Prostate gland (tissue), 2 donors: ENCODE data around the gene NHLRC2. TPM values are rescaled to one million over a fixed set of nuclear protein-coding genes. Genes with fewer than 3 reads are reported as not detected.

Experiments used
- DNase-seq: peaks from one replicate; pipeline ENCODE4 v3.0.0-alpha.2; 2019; ENCODE audit warnings: low spot score
- H3K27ac ChIP-seq, 2 donors: fragments of 200-600 bp; sonication (generic); 2 replicates each; pipeline ENCODE4 v1.5.1; 2017 to 2019
- H3K27me3 ChIP-seq: fragments of 200-600 bp; sonication (generic); replicated peaks from 2 replicates; pipeline ENCODE4 v1.5.1; 2019; ENCODE audit not compliant: insufficient read depth
- H3K36me3 ChIP-seq, 2 donors: fragments of 200-600 bp; sonication (generic); 1 replicate in 1 of 2; 2 replicates in 1 of 2; pipeline versions ENCODE4 v1.5.1 to v1.8.1; 2017 to 2019
- H3K4me1 ChIP-seq: fragments of 200-600 bp; sonication (generic); replicated peaks from 2 replicates; pipeline ENCODE4 v1.5.1; 2019
- H3K4me3 ChIP-seq, 2 donors: fragments of 200-600 bp; sonication (generic); 2 replicates each; pipeline ENCODE4 v1.5.1; 2017 to 2019
- H3K9me3 ChIP-seq: fragments of 200-600 bp; sonication (generic); 2 replicates; pipeline ENCODE4 v1.5.1; 2017
- POLR2A ChIP-seq: fragments of 450-650 bp; IDR thresholded peaks from one replicate; pipeline ENCODE4 v1.6.1; 2016; ENCODE audit warnings: antibody characterized with exemption, mild to moderate bottlenecking
- POLR2AphosphoS5 ChIP-seq: sonication (generic); formaldehyde crosslinking; IDR thresholded peaks from one replicate; pipeline ENCODE4 v1.6.1; 2017; ENCODE audit warnings: antibody characterized with exemption
- WGBS: methylation state at CpG from one replicate; pipeline ENCODE4 v1.1.5; 2018; 5-methylcytosine and 5-hydroxymethylcytosine counted together
- intact Hi-C: fragments of 100-400 bp; cut with DNase I; formaldehyde crosslinking; loops from one replicate; pipeline ENCODE4 v1.14.2; 2022
- total RNA-seq, 2 donors: library from RNA; depleted of rRNA; stranded (reverse); fragments of >200 nt; gene quantifications; one replicate each; pipeline ENCODE4 v1.1.0, GENCODE V29; 2016
- TF ChIP-seq, protein P1 (sequence below), 4 experiments: fragments of 200-600 bp in 2 of 4; fragments of 450-650 bp in 2 of 4; sonication (generic) in 2 of 4; IDR thresholded peaks; 1 replicate in 3 of 4; 2 replicates in 1 of 4; pipeline ENCODE4 v1.5.1; 2016 to 2019; ENCODE audit warnings: antibody characterized with exemption in 4 of 4, mild to moderate bottlenecking in 2 of 4, moderate library complexity in 2 of 4

The NHLRC2 gene
- total RNA-seq, 2 donors from 2014 or later, result 49.4 to 89.5 TPM

DNA sequence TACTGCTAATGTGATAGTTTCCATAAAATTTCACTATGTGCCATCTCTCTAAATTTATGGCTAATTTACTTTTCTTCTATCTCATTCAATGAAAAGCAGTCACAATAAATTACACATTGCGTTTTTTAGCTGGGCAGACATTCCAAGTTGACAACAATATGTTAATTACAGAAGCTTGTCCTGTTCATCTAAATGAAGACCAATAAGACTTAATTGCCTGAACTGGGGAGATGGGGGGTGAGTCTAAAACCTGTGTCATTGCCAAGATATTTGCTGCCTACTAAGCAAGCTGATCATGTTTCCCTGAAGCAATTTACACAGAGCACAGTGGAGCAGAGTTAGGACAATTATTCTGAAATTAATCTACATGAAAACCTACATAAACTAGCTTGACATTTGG, 99.9 kb downstream of the NHLRC2 start:
- peaks cover 13% of the 10 kb centered on the region for H3K4me1 ChIP-seq
- 61% methylated on average over 1 of the region's 1 CpG for WGBS
- intact Hi-C loops, result no loop called here
- no peak for DNase-seq
- H3K27ac ChIP-seq, result no peak overlapping the region
- TF ChIP-seq, protein P1, sequence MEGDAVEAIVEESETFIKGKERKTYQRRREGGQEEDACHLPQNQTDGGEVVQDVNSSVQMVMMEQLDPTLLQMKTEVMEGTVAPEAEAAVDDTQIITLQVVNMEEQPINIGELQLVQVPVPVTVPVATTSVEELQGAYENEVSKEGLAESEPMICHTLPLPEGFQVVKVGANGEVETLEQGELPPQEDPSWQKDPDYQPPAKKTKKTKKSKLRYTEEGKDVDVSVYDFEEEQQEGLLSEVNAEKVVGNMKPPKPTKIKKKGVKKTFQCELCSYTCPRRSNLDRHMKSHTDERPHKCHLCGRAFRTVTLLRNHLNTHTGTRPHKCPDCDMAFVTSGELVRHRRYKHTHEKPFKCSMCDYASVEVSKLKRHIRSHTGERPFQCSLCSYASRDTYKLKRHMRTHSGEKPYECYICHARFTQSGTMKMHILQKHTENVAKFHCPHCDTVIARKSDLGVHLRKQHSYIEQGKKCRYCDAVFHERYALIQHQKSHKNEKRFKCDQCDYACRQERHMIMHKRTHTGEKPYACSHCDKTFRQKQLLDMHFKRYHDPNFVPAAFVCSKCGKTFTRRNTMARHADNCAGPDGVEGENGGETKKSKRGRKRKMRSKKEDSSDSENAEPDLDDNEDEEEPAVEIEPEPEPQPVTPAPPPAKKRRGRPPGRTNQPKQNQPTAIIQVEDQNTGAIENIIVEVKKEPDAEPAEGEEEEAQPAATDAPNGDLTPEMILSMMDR (IDR thresholded peaks at IDR 0.05), result no peak
- TF ChIP-seq POLR2AphosphoS5, result no peak
- no peak for TF ChIP-seq POLR2A
- no peak overlapping the region for H3K4me3 ChIP-seq
- no peaks in the 10 kb centered on the region for H3K36me3 ChIP-seq
- H3K9me3 ChIP-seq, result no peaks in the 10 kb centered on the region
- no peaks in the 10 kb centered on the region for H3K27me3 ChIP-seq

DNA sequence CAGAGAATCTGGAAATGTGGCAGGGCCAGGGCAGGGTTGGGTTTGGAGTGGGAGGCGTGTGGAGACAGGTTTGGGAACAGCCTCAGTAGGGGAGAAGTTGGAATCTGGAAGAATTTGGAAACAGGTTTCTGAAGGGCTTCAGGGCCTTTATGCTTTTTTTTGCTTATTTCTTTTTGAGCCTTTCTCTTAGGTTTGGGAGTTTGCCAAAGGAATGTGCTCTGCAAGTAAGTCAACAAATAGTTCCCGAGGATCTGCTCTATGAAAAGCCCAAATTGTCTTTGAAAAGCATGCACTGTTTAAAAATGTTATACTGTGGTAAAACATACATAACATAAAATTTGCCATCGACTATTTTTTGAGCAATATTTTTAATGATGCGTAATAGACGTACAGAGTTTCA, 102.6 kb downstream of the NHLRC2 start:
- H3K4me3 ChIP-seq, result no peak overlapping the region
- H3K27ac ChIP-seq, result peak overlapping the region; percentile 87 to 96
- peak; percentile 44 for DNase-seq
- peaks cover 27% of the 10 kb centered on the region for H3K4me1 ChIP-seq
- no peaks in the 10 kb centered on the region for H3K27me3 ChIP-seq
- no peaks in the 10 kb centered on the region for H3K36me3 ChIP-seq
- H3K9me3 ChIP-seq, result no peaks in the 10 kb centered on the region
- peak; percentile 59 for TF ChIP-seq POLR2AphosphoS5
- TF ChIP-seq POLR2A, result no peak
- intact Hi-C loops, result loop anchor here (5.0 kb wide), 1 partner anchor 85 kb away; the partner anchor contains the start of gene ADRB1
- 26% methylated on average over 5 of the region's 5 CpGs for WGBS

DNA sequence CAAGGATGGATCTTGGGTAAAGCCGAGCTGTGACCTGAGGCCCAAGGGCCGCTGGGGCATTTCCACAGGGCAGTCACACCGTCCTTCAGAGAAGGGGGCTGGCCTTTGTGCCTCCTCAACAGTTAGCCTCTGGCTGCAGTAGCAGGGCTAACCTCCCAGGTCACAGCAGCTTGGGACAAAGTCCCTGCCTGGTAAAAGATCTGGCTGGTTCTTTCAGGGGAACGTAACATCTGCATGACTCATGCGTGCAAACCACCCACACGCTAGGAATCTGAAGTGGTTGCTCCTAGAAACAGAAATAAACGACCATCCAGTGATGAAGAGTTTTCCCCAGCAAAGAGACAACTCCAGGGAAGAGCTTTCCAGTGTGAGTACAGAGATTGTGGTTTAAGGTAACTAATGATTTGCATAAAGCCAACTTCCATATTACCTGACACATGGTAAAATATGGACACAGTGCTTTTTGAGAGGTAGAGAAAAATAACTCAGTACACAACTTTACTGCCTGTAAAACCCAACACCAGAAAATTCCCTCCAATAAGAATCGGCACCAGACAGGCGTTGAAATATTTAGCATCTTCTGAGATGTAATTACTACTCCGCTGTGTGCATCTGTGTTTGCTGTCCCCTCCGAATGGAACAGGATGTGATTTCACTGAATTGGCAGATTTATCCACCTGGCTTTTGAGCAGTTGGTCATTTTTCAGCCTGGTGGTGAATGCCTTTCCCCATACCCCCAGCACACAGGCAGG, 104.3 kb downstream of the NHLRC2 start:
- no peaks in the 10 kb centered on the region for H3K9me3 ChIP-seq
- no peaks in the 10 kb centered on the region for H3K36me3 ChIP-seq
- intact Hi-C loops, result loop anchor here (5.0 kb wide), 1 partner anchor 83 kb away; the partner anchor contains the start of gene ADRB1
- peak overlapping the region; percentile 87 to 96 for H3K27ac ChIP-seq
- TF ChIP-seq POLR2AphosphoS5 (peak; percentile 70), POLR2A (no peak)
- H3K4me1 ChIP-seq, result peaks cover 27% of the 10 kb centered on the region
- peak; percentile 63 for DNase-seq
- no peak overlapping the region for H3K4me3 ChIP-seq
- WGBS, result 35% methylated on average over 11 of the region's 11 CpGs
- no peaks in the 10 kb centered on the region for H3K27me3 ChIP-seq

DNA sequence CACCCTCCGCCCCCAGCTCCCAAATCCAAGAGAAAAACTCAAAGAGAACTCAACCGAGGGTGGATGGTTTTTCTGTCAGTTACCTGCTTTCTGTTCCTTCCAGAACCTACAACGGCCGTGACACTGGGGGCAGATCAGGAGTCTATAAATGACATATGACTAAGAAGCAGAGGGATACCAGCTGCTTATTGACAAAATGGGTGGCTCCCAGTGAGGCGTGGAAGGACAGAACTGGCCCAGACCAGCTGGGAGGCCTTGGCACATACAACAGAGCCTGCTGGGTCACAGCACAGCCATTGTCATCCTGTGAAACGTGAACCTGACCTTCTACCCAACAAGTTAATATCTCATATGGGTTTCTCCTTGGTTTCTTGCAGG, 104.9 kb downstream of the NHLRC2 start:
- Histone ChIP-seq H3K27me3 (no peaks in the 10 kb centered on the region), H3K27ac (peak overlapping the region; percentile 87 to 96), H3K4me3 (no peak overlapping the region), H3K4me1 (peaks cover 27% of the 10 kb centered on the region), H3K36me3 (no peaks in the 10 kb centered on the region), H3K9me3 (no peaks in the 10 kb centered on the region)
- no peak for TF ChIP-seq POLR2AphosphoS5
- TF ChIP-seq, protein P1 (IDR thresholded peaks at IDR 0.05), result peak in 1 of 4 experiments; percentile 12
- intact Hi-C loops, result loop anchor here (5.0 kb wide), 1 partner anchor 83 kb away; the partner anchor contains the start of gene ADRB1
- WGBS, result 55% methylated on average over 6 of the region's 6 CpGs
- peak; percentile 83 for DNase-seq

DNA sequence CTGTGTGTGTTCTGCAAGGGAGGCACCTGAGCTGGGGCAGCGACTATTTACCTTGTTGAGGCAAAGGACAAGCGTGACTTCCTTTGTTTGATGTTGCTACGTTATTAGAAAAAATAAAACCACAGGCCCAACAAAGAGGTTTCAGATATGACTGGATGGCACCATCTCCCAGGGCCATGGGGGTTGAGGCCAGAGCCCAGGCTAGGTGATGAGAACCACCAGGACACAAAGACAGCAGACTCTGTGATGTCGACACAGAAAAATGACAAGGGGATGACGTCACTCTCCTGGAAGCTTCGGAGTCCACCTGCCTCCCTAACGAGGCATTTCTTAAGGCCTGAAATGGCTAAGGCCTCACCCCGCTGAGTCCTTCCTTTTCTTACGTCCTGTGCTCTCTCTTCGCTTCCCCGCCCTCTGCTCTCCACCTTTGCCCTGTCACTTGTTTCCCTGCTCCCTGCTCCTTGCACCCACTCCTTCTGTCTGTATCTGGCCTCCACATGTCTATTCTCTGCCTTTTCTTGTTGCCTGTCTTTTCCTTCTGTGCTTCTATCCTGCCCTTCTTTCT, 106.2 kb downstream of the NHLRC2 start:
- Histone ChIP-seq H3K4me3 (no peak overlapping the region), H3K27me3 (no peaks in the 10 kb centered on the region), H3K27ac (peak overlapping the region; percentile 87 to 96), H3K36me3 (no peaks in the 10 kb centered on the region), H3K9me3 (no peaks in the 10 kb centered on the region), H3K4me1 (peaks cover 27% of the 10 kb centered on the region)
- 61% methylated on average over 11 of the region's 11 CpGs for WGBS
- peak; percentile 53 for DNase-seq
- no peak for TF ChIP-seq POLR2A
- TF ChIP-seq POLR2AphosphoS5, result peak; percentile 72
- intact Hi-C loops, result no loop called here

DNA sequence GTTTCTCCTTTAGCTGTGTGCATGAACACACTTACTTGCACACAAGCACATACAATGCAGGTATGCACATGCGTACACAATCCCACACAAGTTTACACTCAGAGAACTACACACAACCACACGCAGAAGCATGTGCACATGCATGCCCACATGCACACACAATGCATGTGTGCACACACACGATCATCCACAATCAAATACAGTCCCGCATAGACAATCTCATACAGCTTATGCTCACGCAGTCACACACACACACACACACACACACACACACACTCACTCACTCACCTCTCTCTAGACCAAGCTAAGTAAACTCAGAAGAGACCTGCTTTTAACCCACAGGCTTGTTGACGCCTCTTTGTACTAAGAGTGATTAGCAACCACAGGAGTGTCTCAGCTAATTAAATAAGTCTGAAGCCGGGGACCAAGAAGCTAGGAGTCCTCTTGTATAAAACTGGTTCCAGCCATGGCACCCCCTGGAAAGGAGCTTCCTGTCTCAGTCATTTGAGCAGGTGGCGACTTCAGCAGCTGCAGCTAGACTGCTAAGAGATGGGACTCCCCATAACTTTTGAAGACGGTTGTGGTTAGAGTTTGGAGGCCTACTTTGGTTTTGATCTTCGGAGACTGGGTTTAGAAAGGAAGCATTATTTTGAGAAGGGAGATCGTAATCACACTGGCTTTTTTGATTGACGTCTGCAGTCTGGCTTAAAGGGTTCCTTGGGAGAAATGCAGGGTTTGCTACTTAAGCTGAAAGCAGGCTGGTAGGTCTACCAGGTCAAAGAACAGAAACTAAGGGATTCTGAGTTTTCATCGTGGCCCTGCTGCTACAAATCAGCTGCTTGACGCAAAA, 106.9 kb downstream of the NHLRC2 start:
- Histone ChIP-seq H3K9me3 (no peaks in the 10 kb centered on the region), H3K27ac (peak overlapping the region; percentile 87 to 96), H3K36me3 (no peaks in the 10 kb centered on the region), H3K27me3 (no peaks in the 10 kb centered on the region), H3K4me1 (peaks cover 27% of the 10 kb centered on the region), H3K4me3 (no peak overlapping the region)
- intact Hi-C loops, result no loop called here
- WGBS, result 89% methylated on average over 14 of the region's 14 CpGs
- no peak for DNase-seq
- TF ChIP-seq, protein P1 (IDR thresholded peaks at IDR 0.05), result no peak
- TF ChIP-seq POLR2AphosphoS5 (no peak), POLR2A (no peak)
